GM12891 (cell line): Measurements from ENCODE around the gene CDK12.
"Not testable (repeated sequence)": the region's sequence is repeated elsewhere in the genome, so short reads cannot be mapped to it uniquely, and the experiment has no call there.

Experiments
- DNase-seq: peaks from one replicate; pipeline ENCODE4 v3.0.0; 2011; ENCODE audit warnings: low spot score; ENCODE audit not compliant: insufficient read length
- FAIRE-seq: peaks from 2 replicates; lab custom pipeline; 2011; peaks lifted over from hg19 to GRCh38; lab: Jason Lieb, UNC
- PAX5 ChIP-seq: IDR thresholded peaks from 2 replicates; pipeline ENCODE4 v1.6.1; 2011; ENCODE audit warnings: low read length, moderate library complexity, mild to moderate bottlenecking; ENCODE audit not compliant: insufficient read depth, severe bottlenecking
- POLR2A ChIP-seq: IDR thresholded peaks from 2 replicates; pipeline ENCODE4 v1.6.1; 2011; ENCODE audit warnings: low read depth, low read length, control low read depth
- POLR2AphosphoS5 ChIP-seq: IDR thresholded peaks from 2 replicates; pipeline ENCODE4 v1.6.1; 2011; ENCODE audit warnings: low read depth, low read length, control low read depth
- POU2F2 ChIP-seq: IDR thresholded peaks from 2 replicates; pipeline ENCODE4 v1.6.1; 2011; ENCODE audit warnings: low read depth, mild to moderate bottlenecking, control low read depth, low read length, moderate library complexity
- SPI1 ChIP-seq: IDR thresholded peaks from 2 replicates; pipeline ENCODE4 v1.6.1; 2011; ENCODE audit warnings: low read depth, low read length, control low read depth
- TAF1 ChIP-seq: IDR thresholded peaks from 2 replicates; pipeline ENCODE4 v1.6.1; 2011; ENCODE audit warnings: low read depth, low read length, control low read depth

CDK12 gene

GRCh38 chr17:39534768-39535405 lies 73.6 kb downstream of the CDK12 start:
- FAIRE-seq (no peak), DNase-seq (no peak)
- TF ChIP-seq PAX5 (no peak), POLR2A (no peak), POU2F2 (no peak), TAF1 (no peak), POLR2AphosphoS5 (no peak)

- TF ChIP-seq POLR2AphosphoS5: no peak
- no peak for TF ChIP-seq TAF1
- no peak for FAIRE-seq
- no peak for DNase-seq
Observed at GRCh38 chr17:39536468-39536867, 75.2 kb downstream of the CDK12 start.

GRCh38 chr17:39537364-39537763 lies 76.1 kb downstream of the CDK12 start:
- not testable (repeated sequence) for DNase-seq, FAIRE-seq

- FAIRE-seq: no peak
- no peak for TF ChIP-seq POLR2AphosphoS5
- no peak for TF ChIP-seq POLR2A
- TF ChIP-seq POU2F2: no peak
- no peak for TF ChIP-seq PAX5
- no peak for TF ChIP-seq SPI1
- no peak for TF ChIP-seq TAF1
- DNase-seq: no peak
Observed at GRCh38 chr17:39538866-39539265, 77.6 kb downstream of the CDK12 start.

- DNase-seq: no peak
- TF ChIP-seq PAX5 (no peak), POLR2AphosphoS5 (no peak), POU2F2 (no peak), TAF1 (no peak), SPI1 (no peak), POLR2A (no peak)
Observed at GRCh38 chr17:39540611-39541010, 79.3 kb downstream of the CDK12 start.

GRCh38 chr17:39541652-39542051 lies 80.4 kb downstream of the CDK12 start:
- TF ChIP-seq POLR2AphosphoS5 (no peak), TAF1 (no peak), POLR2A (no peak), POU2F2 (no peak), SPI1 (no peak), PAX5 (no peak)
- FAIRE-seq (no peak), DNase-seq (no peak)

More at GRCh38 chr17:39540611-39541010, 79.3 kb downstream of the CDK12 start:
- no peak for FAIRE-seq

- TF ChIP-seq POLR2A: no peak
- TF ChIP-seq TAF1: no peak
- TF ChIP-seq POU2F2: no peak
- TF ChIP-seq PAX5: no peak
- TF ChIP-seq SPI1: no peak
- TF ChIP-seq POLR2AphosphoS5: no peak
- FAIRE-seq: no peak
- no peak for DNase-seq
Observed at GRCh38 chr17:39543176-39543575, 81.9 kb downstream of the CDK12 start.

GRCh38 chr17:39543664-39544063 lies 82.4 kb downstream of the CDK12 start:
- DNase-seq: no peak
- TF ChIP-seq PAX5 (no peak), SPI1 (no peak), POU2F2 (no peak), POLR2AphosphoS5 (no peak), POLR2A (no peak), TAF1 (no peak)
- FAIRE-seq: no peak

- FAIRE-seq: not testable (repeated sequence)
Observed at GRCh38 chr17:39544361-39544760, 83.1 kb downstream of the CDK12 start.

GRCh38 chr17:39547713-39548478 lies 86.6 kb downstream of the CDK12 start:
- DNase-seq: peak; percentile 63
- FAIRE-seq: peak; percentile 85

More at GRCh38 chr17:39544361-39544760, 83.1 kb downstream of the CDK12 start:
- not testable (repeated sequence) for DNase-seq

More at GRCh38 chr17:39547713-39548478, 86.6 kb downstream of the CDK12 start:
- TF ChIP-seq POU2F2: no peak
- TF ChIP-seq PAX5: no peak
- no peak for TF ChIP-seq POLR2A
- TF ChIP-seq TAF1: no peak
- TF ChIP-seq POLR2AphosphoS5: no peak
- TF ChIP-seq SPI1: no peak
